Omental fat pad (tissue), 4 donors: ENCODE measurements around the gene TGFB2. TPM values are rescaled to one million over a fixed set of nuclear protein-coding genes. Genes with fewer than 3 reads are reported as not detected.
A peak's percentile ranks its signal among the peaks of the same experiment; 100 is the strongest.

ENCODE experiments used
- ATAC-seq: fragments of 150-250 bp; one replicate; pipeline ENCODE4 v1.9.1; 2016; ENCODE audit warnings: mild to moderate bottlenecking, moderate library complexity; ENCODE audit not compliant: low FRiP score
- DNase-seq: peaks from one replicate; pipeline ENCODE4 v3.0.0-alpha.2; 2019; ENCODE audit warnings: low spot score
- CTCF ChIP-seq, 3 donors: fragments of 450-650 bp; IDR thresholded peaks; one replicate each; pipeline ENCODE4 v1.5.1; 2016 to 2017; ENCODE audit warnings: antibody characterized with exemption in 3 of 3, mild to moderate bottlenecking in 3 of 3, moderate library complexity in 2 of 3
- total RNA-seq, 4 donors: library from RNA; depleted of rRNA; stranded (reverse); fragments of >200 nt; gene quantifications; one replicate each; pipeline ENCODE4 v1.1.0, GENCODE V29; 2016

Gene TGFB2
- total RNA-seq, 4 donors from 2014 or later: 3.1 to 9.1 (median 4.1) TPM

GRCh38 chr1:218413179-218413578 lies 68.0 kb downstream of the TGFB2 start:
- no peak for ATAC-seq
- TF ChIP-seq CTCF (IDR thresholded peaks at IDR 0.05): no peak
- DNase-seq: no peak

- TF ChIP-seq CTCF (IDR thresholded peaks at IDR 0.05): no peak
- ATAC-seq: no peak
Observed at GRCh38 chr1:218414060-218414728, 69.1 kb downstream of the TGFB2 start.

GRCh38 chr1:218415726-218416125 lies 70.6 kb downstream of the TGFB2 start:
- ATAC-seq: no peak
- TF ChIP-seq CTCF (IDR thresholded peaks at IDR 0.05): no peak

More at GRCh38 chr1:218414060-218414728, 69.1 kb downstream of the TGFB2 start:
- no peak for DNase-seq

GRCh38 chr1:218421531-218421930 lies 76.4 kb downstream of the TGFB2 start:
- ATAC-seq: no peak
- TF ChIP-seq CTCF (IDR thresholded peaks at IDR 0.05): no peak
- no peak for DNase-seq

More at GRCh38 chr1:218415726-218416125, 70.6 kb downstream of the TGFB2 start:
- DNase-seq: no peak

GRCh38 chr1:218424502-218424901 lies 79.4 kb downstream of the TGFB2 start:
- ATAC-seq (no peak), DNase-seq (no peak)
- no peak for TF ChIP-seq CTCF (IDR thresholded peaks at IDR 0.05)

GRCh38 chr1:218425647-218426342 lies 80.7 kb downstream of the TGFB2 start:
- ATAC-seq (peak; percentile 79), DNase-seq (no peak)
- TF ChIP-seq CTCF (IDR thresholded peaks at IDR 0.05): no peak

GRCh38 chr1:218426343-218426657 lies 81.2 kb downstream of the TGFB2 start:
- no peak for TF ChIP-seq CTCF (IDR thresholded peaks at IDR 0.05)
- ATAC-seq (peak; percentile 74), DNase-seq (no peak)
